A549 (cell line): ENCODE data around the gene OR2AT4.

Experiments
- EHMT2 ChIP-seq: fragments of 200-600 bp; sonication (generic); IDR thresholded peaks from 2 replicates; pipeline ENCODE4 v1.6.1; 2016; ENCODE audit warnings: antibody characterized with exemption, low read depth, mild to moderate bottlenecking, moderate library complexity
- EP300 ChIP-seq, 2 experiments: fragments of >200 bp; sonication (Bioruptor Twin); formaldehyde crosslinking; IDR thresholded peaks; 2 replicates in 1 of 2; 3 replicates in 1 of 2; pipeline ENCODE4 v1.6.1; 2016 to 2017
- ESRRA ChIP-seq: fragments of 150-350 bp; IDR thresholded peaks from 2 replicates; pipeline ENCODE4 v1.6.1; 2014; ENCODE audit warnings: mild to moderate bottlenecking, low read length, borderline replicate concordance

DNA sequence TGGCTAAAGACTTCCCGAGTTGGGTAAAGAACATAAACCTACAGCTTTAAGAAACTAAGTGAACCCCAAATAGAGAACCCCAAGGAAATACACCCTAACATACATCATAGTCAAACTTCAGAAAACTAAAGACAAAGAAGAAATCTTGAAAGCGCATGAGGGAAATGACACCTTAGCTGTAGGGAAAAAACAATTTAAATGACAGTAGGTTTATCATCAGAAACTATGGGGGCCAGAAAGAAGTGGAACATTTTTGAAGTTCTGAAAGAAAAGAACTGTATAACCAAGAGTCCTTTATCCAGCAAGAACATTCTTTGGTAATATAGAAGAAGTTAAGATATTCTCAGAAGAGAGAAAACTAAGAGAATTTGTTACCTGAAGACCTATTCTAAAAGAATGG, 15.5 kb upstream of the OR2AT4 start:
- no peak for TF ChIP-seq EP300 (IDR thresholded peaks at IDR 0.05)
- TF ChIP-seq ESRRA, result no peak
- no peak for TF ChIP-seq EHMT2
